ENCODE results near the gene C1QL4. TPM values are rescaled to one million over a fixed set of nuclear protein-coding genes. Genes with fewer than 3 reads are reported as not detected.
"Not testable (repeated sequence)": the region's sequence is repeated elsewhere in the genome, so short reads cannot be mapped to it uniquely, and the experiment has no call there.

Gene C1QL4
- total RNA-seq, 2 donors from 2014 or later: not detected

DNA sequence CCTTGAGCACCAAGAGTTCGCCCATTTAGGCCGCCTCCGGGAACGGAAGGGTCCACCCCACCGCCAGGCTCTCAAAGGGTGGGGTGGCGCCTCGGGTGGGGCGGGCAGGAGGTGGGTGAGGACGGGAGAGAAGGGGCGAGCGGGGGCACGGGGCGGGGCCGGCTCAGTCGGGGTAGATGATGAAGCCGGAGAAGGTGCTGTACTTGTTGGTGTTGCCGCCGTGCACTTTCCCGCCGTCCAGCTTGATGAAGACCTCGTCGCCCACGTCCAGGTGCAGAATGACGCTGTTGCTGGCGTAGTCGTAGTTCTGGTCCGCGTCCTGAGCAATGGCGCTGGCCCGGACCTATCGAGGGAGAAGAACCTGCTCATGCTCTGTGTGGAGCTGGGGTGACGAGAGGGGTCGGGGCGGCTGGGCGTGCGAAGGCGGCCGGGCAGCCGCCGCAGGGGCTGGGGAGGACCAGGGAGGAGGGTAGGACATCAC lies 4.1 kb downstream of the C1QL4 start:
- Mint-ChIP-seq H3K27me3 (peaks cover 48% of the 10 kb centered on the region), H3K4me3 (peak overlapping the region; percentile 32), H3K9me3 (no peaks in the 10 kb centered on the region), H3K36me3 (ENCODE audit: low read depth) (peaks cover 2% of the 10 kb centered on the region), H3K4me1 (peaks cover 7% of the 10 kb centered on the region), H3K27ac (no peak overlapping the region)
- ATAC-seq (replicated peaks): no peak

GRCh38 chr12:49332441-49332861 lies 4.5 kb downstream of the C1QL4 start:
- Mint-ChIP-seq H3K4me3 (no peak overlapping the region), H3K27me3 (peaks cover 43% of the 10 kb centered on the region), H3K36me3 (ENCODE audit: low read depth) (peaks cover 6% of the 10 kb centered on the region), H3K9me3 (no peaks in the 10 kb centered on the region), H3K27ac (no peak overlapping the region), H3K4me1 (peaks cover 4% of the 10 kb centered on the region)
- no peak for ATAC-seq (replicated peaks)

DNA sequence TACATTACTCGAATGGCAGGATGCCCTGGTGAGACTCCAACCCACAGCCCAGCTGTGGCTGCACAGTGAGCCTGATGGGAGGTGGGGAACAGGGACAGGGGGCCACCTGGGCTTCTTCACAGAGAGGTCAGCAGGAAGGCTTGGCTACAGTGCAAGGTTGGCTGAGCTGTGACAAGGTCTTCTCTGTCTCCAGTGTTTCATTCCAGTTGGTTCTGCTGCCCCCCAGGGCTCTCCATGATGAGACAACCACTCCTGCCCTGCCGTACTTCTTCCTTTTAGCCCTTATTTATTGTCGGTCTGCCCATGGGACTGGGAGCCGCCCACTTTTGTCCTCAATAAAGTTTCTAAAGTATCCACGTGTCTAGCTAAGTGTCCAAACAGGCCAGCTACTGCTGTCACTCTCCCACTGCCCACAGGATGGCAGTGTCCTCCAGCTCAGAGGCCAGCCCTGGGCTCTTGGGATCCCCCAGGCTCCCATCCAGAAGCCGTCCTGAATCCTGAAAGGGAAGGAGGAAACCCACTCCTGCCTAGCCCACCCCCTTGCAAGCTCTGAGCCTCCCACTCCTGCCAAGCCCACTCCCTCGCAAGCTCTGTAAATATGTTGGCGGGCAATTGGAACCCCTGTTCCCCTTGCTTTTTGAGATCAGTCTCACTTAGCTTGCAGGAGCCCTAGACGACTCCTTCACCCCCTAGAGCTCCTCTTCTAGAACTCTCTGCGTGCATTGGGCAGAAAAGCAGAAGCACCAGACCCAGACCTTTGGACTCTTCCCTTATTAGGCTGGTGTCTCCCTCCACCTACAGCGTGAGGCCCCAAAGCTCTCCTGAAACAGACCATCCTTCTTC lies 5.4 kb downstream of the C1QL4 start:
- Mint-ChIP-seq H3K9me3 (no peaks in the 10 kb centered on the region), H3K27me3 (peaks cover 34% of the 10 kb centered on the region), H3K27ac (no peak overlapping the region), H3K4me1 (no peaks in the 10 kb centered on the region), H3K36me3 (ENCODE audit: low read depth) (peaks cover 6% of the 10 kb centered on the region), H3K4me3 (no peak overlapping the region)
- ATAC-seq (replicated peaks): peak; percentile 42

DNA sequence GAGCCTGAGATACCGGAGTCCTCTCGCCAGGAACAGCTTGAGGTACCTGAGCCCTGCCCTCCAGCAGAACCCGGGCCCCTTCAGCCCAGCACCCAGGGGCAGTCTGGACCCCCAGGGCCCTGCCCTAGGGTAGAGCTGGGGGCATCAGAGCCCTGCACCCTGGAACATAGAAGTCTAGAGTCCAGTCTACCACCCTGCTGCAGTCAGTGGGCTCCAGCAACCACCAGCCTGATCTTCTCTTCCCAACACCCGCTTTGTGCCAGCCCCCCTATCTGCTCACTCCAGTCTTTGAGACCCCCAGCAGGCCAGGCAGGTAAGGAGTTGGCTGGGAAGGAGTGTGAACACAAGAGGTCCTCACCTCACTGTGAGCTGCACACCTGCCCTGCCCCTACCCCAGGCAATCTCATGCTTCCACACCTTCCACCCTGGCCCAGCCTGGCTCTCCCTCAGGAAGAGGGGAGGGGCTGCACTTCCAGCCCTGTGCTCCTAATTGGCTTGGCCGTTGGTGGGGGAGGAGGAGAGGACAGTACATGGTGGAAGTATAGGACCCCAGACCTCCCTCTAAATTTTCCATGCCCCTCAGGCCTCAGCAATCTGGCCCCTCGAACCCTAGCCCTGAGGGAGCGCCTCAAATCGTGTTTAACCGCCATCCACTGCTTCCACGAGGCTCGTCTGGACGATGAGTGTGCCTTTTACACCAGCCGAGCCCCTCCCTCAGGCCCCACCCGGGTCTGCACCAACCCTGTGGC lies 6.2 kb downstream of the C1QL4 start:
- Mint-ChIP-seq H3K36me3 (ENCODE audit: low read depth) (peaks cover 6% of the 10 kb centered on the region), H3K4me1 (no peaks in the 10 kb centered on the region), H3K4me3 (no peak overlapping the region), H3K27ac (no peak overlapping the region), H3K27me3 (peaks cover 33% of the 10 kb centered on the region), H3K9me3 (no peaks in the 10 kb centered on the region)
- ATAC-seq (replicated peaks): no peak

DNA sequence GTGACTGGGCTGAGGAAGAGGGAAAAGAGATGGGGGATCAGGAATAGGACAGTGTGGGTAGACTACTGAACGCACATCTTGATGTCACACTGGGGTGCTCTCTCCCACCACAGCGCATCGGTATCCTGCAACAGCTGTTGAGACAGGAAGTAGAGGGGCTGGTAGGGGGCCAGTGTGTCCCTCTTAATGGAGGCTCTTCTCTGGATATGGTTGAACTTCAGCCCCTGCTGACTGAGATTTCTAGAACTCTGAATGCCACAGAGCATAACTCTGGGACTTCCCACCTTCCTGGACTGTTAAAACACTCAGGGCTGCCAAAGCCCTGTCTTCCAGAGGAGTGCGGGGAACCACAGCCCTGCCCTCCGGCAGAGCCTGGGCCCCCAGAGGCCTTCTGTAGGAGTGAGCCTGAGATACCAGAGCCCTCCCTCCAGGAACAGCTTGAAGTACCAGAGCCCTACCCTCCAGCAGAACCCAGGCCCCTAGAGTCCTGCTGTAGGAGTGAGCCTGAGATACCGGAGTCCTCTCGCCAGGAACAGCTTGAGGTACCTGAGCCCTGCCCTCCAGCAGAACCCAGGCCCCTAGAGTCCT lies 6.9 kb downstream of the C1QL4 start:
- Mint-ChIP-seq H3K36me3 (ENCODE audit: low read depth) (peaks cover 6% of the 10 kb centered on the region), H3K9me3 (no peaks in the 10 kb centered on the region), H3K4me1 (no peaks in the 10 kb centered on the region), H3K4me3 (no peak overlapping the region), H3K27ac (no peak overlapping the region), H3K27me3 (peaks cover 26% of the 10 kb centered on the region)
- ATAC-seq (replicated peaks): no peak

GRCh38 chr12:49328816-49329215 lies 8.2 kb downstream of the C1QL4 start:
- Mint-ChIP-seq H3K27ac (no peak overlapping the region), H3K4me3 (no peak overlapping the region), H3K27me3 (peaks cover 15% of the 10 kb centered on the region), H3K4me1 (no peaks in the 10 kb centered on the region), H3K36me3 (ENCODE audit: low read depth) (peaks cover 6% of the 10 kb centered on the region), H3K9me3 (no peaks in the 10 kb centered on the region)
- no peak for ATAC-seq (replicated peaks)

- no peak for ATAC-seq (replicated peaks)
- peaks cover 14% of the 10 kb centered on the region for H3K36me3 Mint-ChIP-seq (ENCODE audit: low read depth)
- H3K27me3 Mint-ChIP-seq: peaks cover 12% of the 10 kb centered on the region
- H3K27ac Mint-ChIP-seq: no peak overlapping the region
- H3K9me3 Mint-ChIP-seq: no peaks in the 10 kb centered on the region
- peaks cover 5% of the 10 kb centered on the region for H3K4me1 Mint-ChIP-seq
- H3K4me3 Mint-ChIP-seq: no peak overlapping the region
Measured at GRCh38 chr12:49327887-49328286, 9.1 kb downstream of the C1QL4 start.

- no peak overlapping the region for H3K4me3 Mint-ChIP-seq
- H3K27me3 Mint-ChIP-seq: peaks cover 7% of the 10 kb centered on the region
- no peaks in the 10 kb centered on the region for H3K9me3 Mint-ChIP-seq
- ATAC-seq (replicated peaks): no peak
- peaks cover 5% of the 10 kb centered on the region for H3K4me1 Mint-ChIP-seq
- H3K36me3 Mint-ChIP-seq (ENCODE audit: low read depth): peaks cover 15% of the 10 kb centered on the region
- H3K27ac Mint-ChIP-seq: no peak overlapping the region
Measured at GRCh38 chr12:49327368-49327767, 9.6 kb downstream of the C1QL4 start.

DNA sequence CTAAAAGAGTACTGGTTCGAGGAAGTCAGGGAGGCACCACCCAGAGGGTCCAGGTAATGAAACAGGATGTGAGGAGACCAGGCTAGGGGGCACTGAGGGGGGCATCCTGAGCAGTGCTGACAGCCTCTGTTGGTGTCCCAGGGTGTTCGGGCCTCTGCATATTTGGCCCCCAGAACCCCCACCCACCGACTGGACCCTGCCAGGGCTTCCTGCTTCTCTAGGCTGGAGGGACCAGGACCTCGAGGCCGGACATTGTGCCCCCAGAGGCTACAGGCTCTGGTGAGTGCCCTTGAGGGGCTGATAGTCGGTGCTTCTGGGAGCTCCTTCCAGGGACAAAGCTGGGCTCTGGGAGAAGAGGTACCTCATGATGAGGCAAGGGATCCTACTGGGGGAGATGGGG lies 11.4 kb downstream of the C1QL4 start:
- no peak overlapping the region for H3K27ac Mint-ChIP-seq
- peaks cover 5% of the 10 kb centered on the region for H3K4me1 Mint-ChIP-seq
- no peaks in the 10 kb centered on the region for H3K27me3 Mint-ChIP-seq
- peaks cover 15% of the 10 kb centered on the region for H3K36me3 Mint-ChIP-seq (ENCODE audit: low read depth)
- ATAC-seq (replicated peaks): no peak
- H3K9me3 Mint-ChIP-seq: no peaks in the 10 kb centered on the region
- no peak overlapping the region for H3K4me3 Mint-ChIP-seq

DNA sequence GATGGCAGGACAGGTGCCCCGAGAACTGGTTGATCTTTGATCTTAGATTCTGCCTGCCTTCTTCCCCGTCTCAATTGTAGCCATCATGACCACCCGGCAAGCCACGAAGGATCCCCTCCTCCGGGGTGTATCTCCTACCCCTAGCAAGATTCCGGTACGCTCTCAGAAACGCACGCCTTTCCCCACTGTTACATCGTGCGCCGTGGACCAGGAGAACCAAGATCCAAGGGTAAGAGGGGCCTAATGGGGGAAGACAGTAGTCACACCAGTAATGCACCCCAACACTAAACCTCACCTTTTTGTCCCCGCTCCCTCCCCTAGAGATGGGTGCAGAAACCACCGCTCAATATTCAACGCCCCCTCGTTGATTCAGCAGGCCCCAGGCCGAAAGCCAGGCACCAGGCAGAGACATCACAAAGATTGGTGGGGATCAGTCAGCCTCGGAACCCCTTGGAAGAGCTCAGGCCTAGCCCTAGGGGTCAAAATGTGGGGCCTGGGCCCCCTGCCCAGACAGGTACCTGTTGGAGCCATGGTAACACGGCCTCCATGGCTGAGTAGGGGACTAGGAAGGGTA lies 13.4 kb downstream of the C1QL4 start:
- H3K27me3 Mint-ChIP-seq: no peaks in the 10 kb centered on the region
- no peak for ATAC-seq (replicated peaks)
- H3K36me3 Mint-ChIP-seq (ENCODE audit: low read depth): peaks cover 15% of the 10 kb centered on the region
- H3K4me1 Mint-ChIP-seq: peaks cover 5% of the 10 kb centered on the region
- peak overlapping the region; percentile 97 for H3K4me3 Mint-ChIP-seq
- peak overlapping the region; percentile 95 for H3K27ac Mint-ChIP-seq
- no peaks in the 10 kb centered on the region for H3K9me3 Mint-ChIP-seq

GRCh38 chr12:49322708-49323523 lies 14.1 kb downstream of the C1QL4 start, which contains the start of gene TROAP:
Gene TROAP (plus strand): TSS chr12:49323255. CDS start chr12:49323609, 354 bp downstream.
- Mint-ChIP-seq H3K4me3 (peak within 1 kb of the TSS; percentile 97), H3K4me1 (peaks cover 5% of the 10 kb centered on the region), H3K9me3 (no peaks in the 10 kb centered on the region), H3K36me3 (ENCODE audit: low read depth) (peaks cover 13% of the 10 kb centered on the region), H3K27ac (peak within 1 kb of the TSS; percentile 95), H3K27me3 (no peaks in the 10 kb centered on the region)
- peak; percentile 98 for ATAC-seq (replicated peaks)

DNA sequence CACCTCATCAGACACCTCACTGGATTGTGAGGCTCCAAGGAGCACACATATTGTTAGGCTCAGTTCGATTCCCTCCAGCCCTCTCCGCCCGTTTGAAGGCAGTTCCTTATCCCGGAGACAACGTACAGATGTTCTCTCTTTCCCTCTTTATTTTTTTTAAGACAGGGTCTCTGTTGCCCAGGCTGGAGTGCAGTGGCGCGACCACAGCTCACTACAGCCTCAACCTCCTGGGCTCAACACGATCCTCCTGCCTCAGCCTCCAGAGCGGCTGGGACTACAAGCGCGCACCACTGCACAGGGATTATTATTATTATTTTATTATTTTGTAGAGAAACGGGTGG lies 14.7 kb downstream of the C1QL4 start:
- ATAC-seq (replicated peaks): no peak
- H3K4me1 Mint-ChIP-seq: peaks cover 5% of the 10 kb centered on the region
- H3K36me3 Mint-ChIP-seq (ENCODE audit: low read depth): peaks cover 9% of the 10 kb centered on the region
- no peaks in the 10 kb centered on the region for H3K27me3 Mint-ChIP-seq
- peak overlapping the region; percentile 95 for H3K27ac Mint-ChIP-seq
- H3K9me3 Mint-ChIP-seq: no peaks in the 10 kb centered on the region
- H3K4me3 Mint-ChIP-seq: peak overlapping the region; percentile 97

DNA sequence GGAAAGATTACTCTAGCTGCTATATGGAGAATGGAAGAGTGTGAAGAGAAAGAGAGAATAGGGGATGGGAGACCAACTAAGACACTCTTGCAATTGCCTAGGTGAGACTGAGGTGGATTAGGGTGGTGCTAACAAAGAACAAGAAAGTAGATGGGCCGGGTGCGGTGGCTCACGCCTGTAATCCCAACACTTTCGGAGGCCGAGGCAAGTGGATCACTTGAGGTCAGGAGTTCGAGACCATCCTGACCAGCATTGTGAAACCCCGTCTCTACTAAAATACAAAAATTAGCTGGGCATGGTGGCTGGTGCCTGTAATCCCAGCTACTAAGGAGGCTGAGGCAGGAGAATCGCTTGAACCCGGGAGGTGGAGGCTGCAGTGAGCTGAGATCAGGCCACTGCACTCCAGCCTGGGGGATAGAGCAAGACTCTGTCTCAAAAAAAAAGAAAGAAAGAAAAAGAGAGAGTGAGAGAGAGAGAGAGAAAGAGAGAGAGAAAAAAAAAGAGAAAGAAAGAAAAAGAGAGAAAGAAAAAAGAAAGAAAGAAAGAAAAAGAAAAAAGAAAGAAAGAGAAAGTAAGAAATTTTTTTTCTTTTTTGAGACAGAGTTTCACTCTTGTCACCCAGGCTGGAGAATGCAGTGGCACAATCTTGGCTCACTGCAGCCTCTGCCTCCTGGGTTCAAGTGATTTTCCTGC lies 16.4 kb downstream of the C1QL4 start:
- not testable (repeated sequence) for H3K36me3 Mint-ChIP-seq (ENCODE audit: low read depth); ATAC-seq (replicated peaks); H3K4me1 Mint-ChIP-seq; H3K27ac Mint-ChIP-seq; H3K9me3 Mint-ChIP-seq; H3K27me3 Mint-ChIP-seq
- H3K4me3 Mint-ChIP-seq: peak overlapping the region; percentile 3

Data from activated T-helper 17 cell treated with anti-CD3 and anti-CD28 coated beads, Interleukin-2, amount 50 U/mL, for 72 hours (primary cell).